B cell (primary cell): ENCODE measurements around the gene PSORS1C1. TPM values are rescaled to one million over a fixed set of nuclear protein-coding genes. Genes with fewer than 3 reads are reported as not detected.

Experiments
- ATAC-seq: fragments of 200-7000 bp; cut with Tn5 transposase; one replicate; pipeline ENCODE4 v1.10.0; 2021; ENCODE audit warnings: low read depth, mild to moderate bottlenecking, moderate number of reproducible peaks, moderate library complexity
- CTCF ChIA-PET: fragments of 350-600 bp; sonication (Branson Sonifier 250); formaldehyde crosslinking; loops from one replicate; lab custom pipeline; 2021; ENCODE audit warnings: antibody characterized with exemption, inconsistent platforms; lab: Charles Lee
- POLR2A ChIA-PET: fragments of 350-600 bp; sonication (Branson Sonifier 250); formaldehyde crosslinking; loops from one replicate; lab custom pipeline; 2021; ENCODE audit warnings: antibody characterized with exemption; lab: Charles Lee
- DNase-seq: peaks from one replicate; pipeline ENCODE4 v3.0.0; 2013
- H2AFZ ChIP-seq: 2 replicates; pipeline ENCODE4 v1.6.1; 2012; ENCODE audit warnings: mild to moderate bottlenecking, low read depth, low read length; ENCODE audit not compliant: insufficient read depth, poor library complexity, severe bottlenecking
- H3K27ac ChIP-seq, 2 donors: 1 replicate in 1 of 2; 2 replicates in 1 of 2; pipeline ENCODE4 v1.5.1; 2012 to 2013; ENCODE audit warnings: low read length in 2 of 2, mild to moderate bottlenecking in 2 of 2, moderate library complexity in 1 of 2
- H3K27me3 ChIP-seq, 4 experiments: fragments of 200-600 bp in 1 of 4; sonication (generic) in 1 of 4; replicated peaks in 1 of 4; 1 replicate in 2 of 4; 2 replicates in 2 of 4; pipeline versions ENCODE4 v1.6.1 to v1.7.0; 2013 to 2016; ENCODE audit warnings: low read length in 3 of 4, mild to moderate bottlenecking in 2 of 4, mixed read lengths in 1 of 4, moderate library complexity in 1 of 4; ENCODE audit not compliant: insufficient read depth in 4 of 4, control insufficient read depth in 3 of 4; ENCODE audit errors: control extremely low read depth in 1 of 4
- H3K36me3 ChIP-seq, 2 experiments: replicated peaks in 1 of 2; 1 replicate in 1 of 2; 2 replicates in 1 of 2; pipeline versions ENCODE4 v1.6.1 to v1.7.1; 2013; ENCODE audit warnings: low read length in 1 of 2; ENCODE audit not compliant: insufficient read depth in 2 of 2, control insufficient read depth in 1 of 2; ENCODE audit errors: control extremely low read depth in 1 of 2, extremely low read depth in 1 of 2
- H3K4me1 ChIP-seq, 2 donors: fragments of 200-600 bp in 1 of 2; sonication (generic) in 1 of 2; 1 replicate in 1 of 2; 2 replicates in 1 of 2; pipeline versions ENCODE4 v1.5.1 to v1.6.1; 2013 to 2017; ENCODE audit warnings: low read length in 2 of 2; ENCODE audit not compliant: control insufficient read depth in 2 of 2, insufficient read depth in 2 of 2
- H3K4me2 ChIP-seq: replicated peaks from 2 replicates; pipeline ENCODE3; 2012; ENCODE audit warnings: mild to moderate bottlenecking, low read depth, low read length; ENCODE audit not compliant: poor library complexity, severe bottlenecking
- H3K4me3 ChIP-seq, 5 experiments: fragments of 200-600 bp in 1 of 5; sonication (generic) in 1 of 5; 1 replicate in 3 of 5; 2 replicates in 2 of 5; pipeline versions ENCODE4 v1.5.1 to v1.7.0; 2011 to 2016; ENCODE audit warnings: low read length in 4 of 5, mild to moderate bottlenecking in 4 of 5, low read depth in 2 of 5, control low read depth in 1 of 5, moderate library complexity in 1 of 5; ENCODE audit not compliant: insufficient read depth in 1 of 5; ENCODE audit errors: control extremely low read depth in 1 of 5, extremely low read depth in 1 of 5
- H3K79me2 ChIP-seq: fragments of 200-600 bp; sonication (generic); one replicate; pipeline ENCODE4 v1.6.0; 2016; ENCODE audit warnings: low read length; ENCODE audit not compliant: control insufficient read depth, insufficient read depth
- H3K9ac ChIP-seq: fragments of 200-600 bp; sonication (generic); 2 replicates; pipeline ENCODE4 v1.6.1; 2017; ENCODE audit warnings: mild to moderate bottlenecking, low read length, moderate library complexity
- H3K9me3 ChIP-seq, 3 donors: one replicate each; pipeline versions ENCODE4 v1.6.1 to v1.7.1; 2013; ENCODE audit warnings: low read length in 2 of 3; ENCODE audit not compliant: control insufficient read depth in 2 of 3, insufficient read depth in 1 of 3; ENCODE audit errors: control extremely low read depth in 1 of 3
- H4K20me1 ChIP-seq: 2 replicates; pipeline ENCODE4 v1.6.0; 2012; ENCODE audit warnings: mild to moderate bottlenecking, low read length; ENCODE audit not compliant: insufficient read depth, control insufficient read depth, poor library complexity, severe bottlenecking
- H3K27ac Mint-ChIP-seq: one replicate; pipeline ENCODE4 v1.8.0; 2021; ENCODE audit warnings: mixed read lengths
- H3K27me3 Mint-ChIP-seq: one replicate; pipeline ENCODE4 v1.8.0; 2021; ENCODE audit warnings: mixed read lengths
- H3K4me1 Mint-ChIP-seq: one replicate; pipeline ENCODE4 v1.8.0; 2021; ENCODE audit warnings: mixed read lengths
- H3K4me3 Mint-ChIP-seq: one replicate; pipeline ENCODE4 v1.8.0; 2021; ENCODE audit warnings: mixed read lengths
- H3K9me3 Mint-ChIP-seq: one replicate; pipeline ENCODE4 v1.8.0; 2022; ENCODE audit warnings: mixed read lengths; ENCODE audit not compliant: insufficient read depth
- EZH2 ChIP-seq: IDR thresholded peaks from 2 replicates; pipeline ENCODE4 v1.6.1; 2012; ENCODE audit warnings: borderline replicate concordance, low read depth, mild to moderate bottlenecking, moderate library complexity, low read length; ENCODE audit not compliant: insufficient read depth, poor library complexity, severe bottlenecking
- WGBS: methylation state at CpG from one replicate; pipeline ENCODE4 v1.1.5; 2013; ENCODE audit warnings: missing lambda C conversion rate; ENCODE audit not compliant: insufficient coverage; 5-methylcytosine and 5-hydroxymethylcytosine counted together
- intact Hi-C: fragments of 100-400 bp; cut with micrococcal nuclease; formaldehyde crosslinking; loops from one replicate; pipeline ENCODE4 v1.10.0; 2022
- polyA plus RNA-seq: library from polyadenylated mRNA; depleted of rRNA; stranded (reverse); fragments of >200 nt; gene quantifications from 2 replicates; pipeline ENCODE4 v1.2.3, GENCODE V29; 2012
- total RNA-seq, 2 donors: library from RNA; stranded (reverse); fragments of 120-200 nt in 1 of 2; gene quantifications; 1 replicate in 1 of 2; 2 replicates in 1 of 2; pipeline versions ENCODE4 v1.2.3 to v1.2.4, GENCODE V29; 2013 to 2022
- TF ChIP-seq, protein P1 (sequence below): fragments of 200-600 bp; IDR thresholded peaks from one replicate; pipeline ENCODE4 v1.8.0; 2022; ENCODE audit warnings: antibody characterized with exemption, mild to moderate bottlenecking

PSORS1C1 gene
- total and polyA plus RNA-seq, 2 donors (not counting 1 experiment from before 2014, with no cell fraction given) = not detected

DNA sequence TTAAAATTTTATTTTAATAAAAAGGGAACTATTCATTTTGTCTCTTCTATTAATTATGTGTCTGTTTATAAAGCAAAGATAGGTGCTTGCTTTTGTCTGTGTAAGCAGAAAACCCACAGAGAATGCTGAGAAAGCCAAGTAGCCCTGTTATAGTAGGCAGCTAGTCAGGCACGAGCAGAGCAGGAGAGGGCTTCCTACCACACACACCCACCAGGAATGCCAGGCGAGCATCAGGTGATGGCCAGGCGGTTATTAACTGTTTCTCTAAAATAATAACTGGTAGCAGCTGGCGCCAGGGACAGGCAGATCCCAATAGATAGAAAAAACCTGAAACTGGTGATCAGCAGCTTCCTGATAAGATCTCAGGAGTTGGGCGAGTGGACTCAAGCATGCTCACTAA is 17.9 kb upstream of the PSORS1C1 start:
- CTCF ChIA-PET = interaction anchor here (0.6 to 1.4 kb wide), 3 partner anchors 9 to 1184 kb away, joined by 3 read pairs; no protein-coding TSS in a partner anchor
- no peak overlapping the region for H3K27ac Mint-ChIP-seq

DNA sequence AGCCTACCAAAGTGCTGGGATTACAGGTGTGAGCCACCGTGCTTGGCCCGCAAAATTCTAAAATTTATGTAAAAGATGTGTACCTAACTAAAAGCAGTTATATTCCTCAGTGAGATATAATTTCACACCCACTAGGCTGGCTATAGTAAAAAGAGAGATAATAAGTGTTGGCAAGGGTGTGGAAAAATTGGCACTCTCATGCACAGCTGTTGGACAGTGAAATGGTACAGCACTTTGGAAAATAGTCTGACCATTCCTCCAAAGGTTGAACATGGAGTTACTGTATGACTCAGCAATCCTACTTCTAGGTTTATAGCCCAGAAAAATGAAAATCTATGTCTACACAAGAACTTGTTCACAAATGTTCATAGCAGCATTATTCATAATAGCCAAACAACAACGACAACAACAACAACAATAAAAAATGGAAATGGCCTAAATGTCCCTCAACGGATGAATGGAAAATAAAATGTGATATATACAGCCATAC is 16.1 kb upstream of the PSORS1C1 start:
- intact Hi-C loops = no loop called here
- no peak overlapping the region for H2AFZ ChIP-seq
- no peaks in the 10 kb centered on the region for H4K20me1 ChIP-seq
- no peak overlapping the region for H3K4me2 ChIP-seq
- peaks cover 13 to 16% of the 10 kb centered on the region in 2 donors for H3K4me1 ChIP-seq
- no CpG with 5 or more reads among the region's 4 CpGs for WGBS
- no peak for ATAC-seq
- H3K27me3 Mint-ChIP-seq = peaks cover 9% of the 10 kb centered on the region
- H3K4me3 ChIP-seq = no peak overlapping the region
- H3K9me3 Mint-ChIP-seq = no peaks in the 10 kb centered on the region
- ChIA-PET CTCF (no interaction called here), POLR2A (no interaction called here)
- H3K36me3 ChIP-seq = no peaks in the 10 kb centered on the region
- DNase-seq = no peak
- no peak overlapping the region for H3K4me3 Mint-ChIP-seq
- H3K27ac ChIP-seq = no peak overlapping the region
- H3K9me3 ChIP-seq = no peaks in the 10 kb centered on the region
- no peaks in the 10 kb centered on the region for H3K27me3 ChIP-seq
- H3K9ac ChIP-seq = no peak overlapping the region
- peaks cover 15% of the 10 kb centered on the region for H3K4me1 Mint-ChIP-seq
- H3K79me2 ChIP-seq = no peaks in the 10 kb centered on the region
- H3K27ac Mint-ChIP-seq = no peak overlapping the region
- TF ChIP-seq, protein P1, sequence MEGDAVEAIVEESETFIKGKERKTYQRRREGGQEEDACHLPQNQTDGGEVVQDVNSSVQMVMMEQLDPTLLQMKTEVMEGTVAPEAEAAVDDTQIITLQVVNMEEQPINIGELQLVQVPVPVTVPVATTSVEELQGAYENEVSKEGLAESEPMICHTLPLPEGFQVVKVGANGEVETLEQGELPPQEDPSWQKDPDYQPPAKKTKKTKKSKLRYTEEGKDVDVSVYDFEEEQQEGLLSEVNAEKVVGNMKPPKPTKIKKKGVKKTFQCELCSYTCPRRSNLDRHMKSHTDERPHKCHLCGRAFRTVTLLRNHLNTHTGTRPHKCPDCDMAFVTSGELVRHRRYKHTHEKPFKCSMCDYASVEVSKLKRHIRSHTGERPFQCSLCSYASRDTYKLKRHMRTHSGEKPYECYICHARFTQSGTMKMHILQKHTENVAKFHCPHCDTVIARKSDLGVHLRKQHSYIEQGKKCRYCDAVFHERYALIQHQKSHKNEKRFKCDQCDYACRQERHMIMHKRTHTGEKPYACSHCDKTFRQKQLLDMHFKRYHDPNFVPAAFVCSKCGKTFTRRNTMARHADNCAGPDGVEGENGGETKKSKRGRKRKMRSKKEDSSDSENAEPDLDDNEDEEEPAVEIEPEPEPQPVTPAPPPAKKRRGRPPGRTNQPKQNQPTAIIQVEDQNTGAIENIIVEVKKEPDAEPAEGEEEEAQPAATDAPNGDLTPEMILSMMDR = no peak
- TF ChIP-seq EZH2 = no peak

More for the DNA sequence above, 17.9 kb upstream of the PSORS1C1 start:
- Histone ChIP-seq H3K4me1 (peaks cover 13 to 16% of the 10 kb centered on the region in 2 donors), H3K9me3 (no peaks in the 10 kb centered on the region), H3K79me2 (no peaks in the 10 kb centered on the region), H3K4me3 (no peak overlapping the region), H4K20me1 (no peaks in the 10 kb centered on the region), H2AFZ (no peak overlapping the region), H3K27ac (no peak overlapping the region), H3K9ac (no peak overlapping the region), H3K4me2 (no peak overlapping the region), H3K36me3 (no peaks in the 10 kb centered on the region), H3K27me3 (no peaks in the 10 kb centered on the region)
- DNase-seq = no peak
- 83% methylated on average over 3 of the region's 5 CpGs for WGBS
- H3K4me3 Mint-ChIP-seq = no peak overlapping the region
- intact Hi-C loops = no loop called here
- ATAC-seq = no peak
- H3K27me3 Mint-ChIP-seq = peaks cover 4% of the 10 kb centered on the region
- peaks cover 16% of the 10 kb centered on the region for H3K4me1 Mint-ChIP-seq
- TF ChIP-seq EZH2 = no peak
- TF ChIP-seq, protein P1 = no peak
- H3K9me3 Mint-ChIP-seq = no peaks in the 10 kb centered on the region
- POLR2A ChIA-PET = no interaction called here
